ENCODE data around the gene ROCK2. TPM values are rescaled to one million over a fixed set of nuclear protein-coding genes. Genes with fewer than 3 reads are reported as not detected.
"Not testable (repeated sequence)": the region's sequence is repeated elsewhere in the genome, so short reads cannot be mapped to it uniquely, and the experiment has no call there.

ROCK2 gene
- polyA plus RNA-seq, 1 of the 3 experiments (the other 2 are of a cell fraction), result 4.2 TPM

DNA sequence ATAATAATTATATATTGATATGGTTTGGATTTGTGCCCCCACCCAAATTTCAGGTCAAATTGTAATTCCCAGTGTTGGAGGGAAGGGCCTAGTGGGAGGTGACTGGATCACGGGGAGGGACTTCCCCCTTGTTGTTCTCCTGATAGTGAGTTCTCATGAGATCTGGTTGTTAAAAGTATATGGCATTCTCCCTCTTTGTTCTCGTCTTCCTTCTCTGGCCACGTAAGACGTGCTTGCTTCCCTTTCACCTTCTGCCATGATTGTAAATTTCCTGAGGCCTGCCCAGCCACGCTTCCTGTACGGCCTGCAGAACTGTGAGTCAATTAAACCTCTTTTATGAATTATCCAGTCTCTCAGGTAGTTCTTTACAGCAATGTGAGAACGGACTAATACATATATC, 88.3 kb downstream of the ROCK2 start (continued):
- no peak for TF ChIP-seq MXI1 (IDR thresholded peaks at IDR 0.05; ENCODE audit: low read depth, low read length)

DNA sequence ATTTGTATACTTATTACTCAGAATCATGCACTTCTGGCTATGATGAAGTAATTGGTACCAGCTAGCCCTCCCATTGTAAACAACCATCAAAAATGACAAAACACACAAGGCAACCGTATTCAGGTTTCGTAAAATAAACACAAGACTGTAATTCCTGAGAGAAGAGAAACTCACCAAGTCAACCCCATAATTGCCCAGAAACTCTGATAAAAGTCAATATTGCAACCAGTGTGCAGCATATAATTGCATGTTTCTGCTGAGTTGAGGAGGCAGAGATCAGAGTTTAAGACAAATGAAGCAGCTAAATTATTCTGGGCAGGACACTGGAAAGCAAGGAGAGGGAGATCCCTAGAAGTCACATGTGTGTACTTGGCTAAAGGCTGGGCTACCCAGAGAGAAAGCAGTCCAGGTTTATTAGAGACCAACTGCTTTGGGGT, 90.3 kb downstream of the ROCK2 start:
- peaks cover 2 to 22% of the 10 kb centered on the region in 2 experiments for H3K36me3 ChIP-seq (replicated peaks in 1 of 2; ENCODE audit: control insufficient read depth in 1 of 2, insufficient read depth in 2 of 2, low read length in 1 of 2)
- no peak overlapping the region for H3K27ac ChIP-seq (ENCODE audit: low read depth in 2 of 2, low read length in 1 of 2)
- no peak overlapping the region for H3K9ac ChIP-seq
- H3K4me3 ChIP-seq (ENCODE audit: low read depth in 2 of 2, low read length in 1 of 2), result no peak overlapping the region
- TF ChIP-seq RAD21 (IDR thresholded peaks at IDR 0.05; ENCODE audit: low read length) (no peak), ELF1 (IDR thresholded peaks at IDR 0.05) (no peak), TCF12 (IDR thresholded peaks at IDR 0.05) (no peak), EZH2phosphoT487 (IDR thresholded peaks at IDR 0.05; ENCODE audit: borderline replicate concordance, low read depth) (no peak), RCOR1 (IDR thresholded peaks at IDR 0.05; ENCODE audit: low read length) (no peak), FOSL2 (IDR thresholded peaks at IDR 0.05; ENCODE audit: borderline replicate concordance, low read depth) (no peak), EP300 (IDR thresholded peaks at IDR 0.05; ENCODE audit: borderline replicate concordance in 1 of 2, low read depth in 1 of 2, low read length in 1 of 2) (no peak), TAF1 (IDR thresholded peaks at IDR 0.05; ENCODE audit: borderline replicate concordance, low read depth, low read length) (no peak), GABPA (IDR thresholded peaks at IDR 0.05; ENCODE audit: low read depth) (no peak), FOXM1 (IDR thresholded peaks at IDR 0.05; ENCODE audit: low read depth) (no peak), YY1 (IDR thresholded peaks at IDR 0.05; ENCODE audit: low read depth) (no peak)
- TF ChIP-seq, protein P1, sequence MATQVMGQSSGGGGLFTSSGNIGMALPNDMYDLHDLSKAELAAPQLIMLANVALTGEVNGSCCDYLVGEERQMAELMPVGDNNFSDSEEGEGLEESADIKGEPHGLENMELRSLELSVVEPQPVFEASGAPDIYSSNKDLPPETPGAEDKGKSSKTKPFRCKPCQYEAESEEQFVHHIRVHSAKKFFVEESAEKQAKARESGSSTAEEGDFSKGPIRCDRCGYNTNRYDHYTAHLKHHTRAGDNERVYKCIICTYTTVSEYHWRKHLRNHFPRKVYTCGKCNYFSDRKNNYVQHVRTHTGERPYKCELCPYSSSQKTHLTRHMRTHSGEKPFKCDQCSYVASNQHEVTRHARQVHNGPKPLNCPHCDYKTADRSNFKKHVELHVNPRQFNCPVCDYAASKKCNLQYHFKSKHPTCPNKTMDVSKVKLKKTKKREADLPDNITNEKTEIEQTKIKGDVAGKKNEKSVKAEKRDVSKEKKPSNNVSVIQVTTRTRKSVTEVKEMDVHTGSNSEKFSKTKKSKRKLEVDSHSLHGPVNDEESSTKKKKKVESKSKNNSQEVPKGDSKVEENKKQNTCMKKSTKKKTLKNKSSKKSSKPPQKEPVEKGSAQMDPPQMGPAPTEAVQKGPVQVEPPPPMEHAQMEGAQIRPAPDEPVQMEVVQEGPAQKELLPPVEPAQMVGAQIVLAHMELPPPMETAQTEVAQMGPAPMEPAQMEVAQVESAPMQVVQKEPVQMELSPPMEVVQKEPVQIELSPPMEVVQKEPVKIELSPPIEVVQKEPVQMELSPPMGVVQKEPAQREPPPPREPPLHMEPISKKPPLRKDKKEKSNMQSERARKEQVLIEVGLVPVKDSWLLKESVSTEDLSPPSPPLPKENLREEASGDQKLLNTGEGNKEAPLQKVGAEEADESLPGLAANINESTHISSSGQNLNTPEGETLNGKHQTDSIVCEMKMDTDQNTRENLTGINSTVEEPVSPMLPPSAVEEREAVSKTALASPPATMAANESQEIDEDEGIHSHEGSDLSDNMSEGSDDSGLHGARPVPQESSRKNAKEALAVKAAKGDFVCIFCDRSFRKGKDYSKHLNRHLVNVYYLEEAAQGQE (IDR thresholded peaks at IDR 0.05; ENCODE audit: low read depth, low read length), result no peak
- TF ChIP-seq, protein P2, sequence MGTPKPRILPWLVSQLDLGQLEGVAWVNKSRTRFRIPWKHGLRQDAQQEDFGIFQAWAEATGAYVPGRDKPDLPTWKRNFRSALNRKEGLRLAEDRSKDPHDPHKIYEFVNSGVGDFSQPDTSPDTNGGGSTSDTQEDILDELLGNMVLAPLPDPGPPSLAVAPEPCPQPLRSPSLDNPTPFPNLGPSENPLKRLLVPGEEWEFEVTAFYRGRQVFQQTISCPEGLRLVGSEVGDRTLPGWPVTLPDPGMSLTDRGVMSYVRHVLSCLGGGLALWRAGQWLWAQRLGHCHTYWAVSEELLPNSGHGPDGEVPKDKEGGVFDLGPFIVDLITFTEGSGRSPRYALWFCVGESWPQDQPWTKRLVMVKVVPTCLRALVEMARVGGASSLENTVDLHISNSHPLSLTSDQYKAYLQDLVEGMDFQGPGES (IDR thresholded peaks at IDR 0.05; ENCODE audit: low read depth, low read length), result no peak
- TF ChIP-seq, protein P3, sequence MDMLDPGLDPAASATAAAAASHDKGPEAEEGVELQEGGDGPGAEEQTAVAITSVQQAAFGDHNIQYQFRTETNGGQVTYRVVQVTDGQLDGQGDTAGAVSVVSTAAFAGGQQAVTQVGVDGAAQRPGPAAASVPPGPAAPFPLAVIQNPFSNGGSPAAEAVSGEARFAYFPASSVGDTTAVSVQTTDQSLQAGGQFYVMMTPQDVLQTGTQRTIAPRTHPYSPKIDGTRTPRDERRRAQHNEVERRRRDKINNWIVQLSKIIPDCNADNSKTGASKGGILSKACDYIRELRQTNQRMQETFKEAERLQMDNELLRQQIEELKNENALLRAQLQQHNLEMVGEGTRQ (IDR thresholded peaks at IDR 0.05; ENCODE audit: borderline replicate concordance, low read depth, low read length), result no peak
- TF ChIP-seq, protein P4, sequence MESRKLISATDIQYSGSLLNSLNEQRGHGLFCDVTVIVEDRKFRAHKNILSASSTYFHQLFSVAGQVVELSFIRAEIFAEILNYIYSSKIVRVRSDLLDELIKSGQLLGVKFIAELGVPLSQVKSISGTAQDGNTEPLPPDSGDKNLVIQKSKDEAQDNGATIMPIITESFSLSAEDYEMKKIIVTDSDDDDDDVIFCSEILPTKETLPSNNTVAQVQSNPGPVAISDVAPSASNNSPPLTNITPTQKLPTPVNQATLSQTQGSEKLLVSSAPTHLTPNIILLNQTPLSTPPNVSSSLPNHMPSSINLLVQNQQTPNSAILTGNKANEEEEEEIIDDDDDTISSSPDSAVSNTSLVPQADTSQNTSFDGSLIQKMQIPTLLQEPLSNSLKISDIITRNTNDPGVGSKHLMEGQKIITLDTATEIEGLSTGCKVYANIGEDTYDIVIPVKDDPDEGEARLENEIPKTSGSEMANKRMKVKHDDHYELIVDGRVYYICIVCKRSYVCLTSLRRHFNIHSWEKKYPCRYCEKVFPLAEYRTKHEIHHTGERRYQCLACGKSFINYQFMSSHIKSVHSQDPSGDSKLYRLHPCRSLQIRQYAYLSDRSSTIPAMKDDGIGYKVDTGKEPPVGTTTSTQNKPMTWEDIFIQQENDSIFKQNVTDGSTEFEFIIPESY (IDR thresholded peaks at IDR 0.05; ENCODE audit: borderline replicate concordance, low read depth), result no peak
- TF ChIP-seq, protein P5, sequence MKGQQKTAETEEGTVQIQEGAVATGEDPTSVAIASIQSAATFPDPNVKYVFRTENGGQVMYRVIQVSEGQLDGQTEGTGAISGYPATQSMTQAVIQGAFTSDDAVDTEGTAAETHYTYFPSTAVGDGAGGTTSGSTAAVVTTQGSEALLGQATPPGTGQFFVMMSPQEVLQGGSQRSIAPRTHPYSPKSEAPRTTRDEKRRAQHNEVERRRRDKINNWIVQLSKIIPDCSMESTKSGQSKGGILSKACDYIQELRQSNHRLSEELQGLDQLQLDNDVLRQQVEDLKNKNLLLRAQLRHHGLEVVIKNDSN (IDR thresholded peaks at IDR 0.05; ENCODE audit: borderline replicate concordance, low read depth), result no peak
- H3F3A ChIP-seq (replicated peaks; ENCODE audit: insufficient read depth), result peaks cover 4% of the 10 kb centered on the region
- H3K4me2 ChIP-seq, result no peak overlapping the region
- H2AFZ ChIP-seq (ENCODE audit: low read depth), result no peak overlapping the region
- ChIA-PET POLR2A (no interaction called here), CTCF (interaction anchor here (1.8 kb wide), 1 partner anchor 20 kb away, joined by 4 read pairs; no protein-coding TSS in a partner anchor)
- H3K27me3 ChIP-seq (ENCODE audit: insufficient read depth), result no peaks in the 10 kb centered on the region
- peaks cover 0 to 3% of the 10 kb centered on the region in 2 experiments; a peak in 1 of 4 replicates for H3K4me1 ChIP-seq (ENCODE audit: control insufficient read depth in 1 of 2, insufficient read depth in 2 of 2, low read depth in 1 of 2, low read length in 1 of 2)
- no peaks in the 10 kb centered on the region for H3K9me2 ChIP-seq
- WGBS (ENCODE audit: low lambda C conversion rate), result 58% methylated on average over 2 of the region's 2 CpGs
- peaks cover 21% of the 10 kb centered on the region for H4K20me1 ChIP-seq (ENCODE audit: insufficient read depth)
- peaks cover 55% of the 10 kb centered on the region for H3K79me2 ChIP-seq (ENCODE audit: insufficient read depth)
- no peaks in the 10 kb centered on the region for H3K9me3 ChIP-seq
- no peak for DNase-seq

DNA sequence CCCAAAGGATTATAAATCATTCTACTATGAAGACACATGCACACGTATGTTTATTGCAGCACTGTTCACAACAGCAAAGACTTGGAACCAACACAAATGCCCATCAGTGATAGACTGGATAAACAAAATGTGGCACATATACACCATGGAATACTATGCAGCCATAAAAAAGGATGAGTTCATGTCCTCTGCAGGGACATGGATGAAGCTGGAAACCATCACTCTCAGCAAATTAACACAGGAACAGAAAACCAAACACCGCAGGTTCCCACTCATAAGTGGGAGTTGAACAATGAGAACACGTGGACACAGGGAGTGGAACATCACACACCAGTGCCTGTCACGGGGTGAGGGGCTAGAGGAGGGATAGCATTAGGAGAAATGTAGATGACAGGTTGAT, 92.0 kb downstream of the ROCK2 start:
- H3F3A ChIP-seq (replicated peaks; ENCODE audit: insufficient read depth); H3K4me1 ChIP-seq (ENCODE audit: control insufficient read depth in 1 of 2, insufficient read depth in 2 of 2, low read depth in 1 of 2, low read length in 1 of 2); H3K27me3 ChIP-seq (ENCODE audit: insufficient read depth); H3K4me2 ChIP-seq; DNase-seq; H3K9me3 ChIP-seq; H3K9me2 ChIP-seq; H3K4me3 ChIP-seq (ENCODE audit: low read depth in 2 of 2, low read length in 1 of 2); POLR2A ChIA-PET; H2AFZ ChIP-seq (ENCODE audit: low read depth); H3K9ac ChIP-seq; H3K27ac ChIP-seq (ENCODE audit: low read depth in 2 of 2, low read length in 1 of 2): not testable (repeated sequence)
- Histone ChIP-seq H3K79me2 (ENCODE audit: insufficient read depth) (peaks cover 52% of the 10 kb centered on the region), H4K20me1 (ENCODE audit: insufficient read depth) (peaks cover 21% of the 10 kb centered on the region), H3K36me3 (replicated peaks in 1 of 2; ENCODE audit: control insufficient read depth in 1 of 2, insufficient read depth in 2 of 2, low read length in 1 of 2) (peaks cover 2 to 18% of the 10 kb centered on the region in 2 experiments)
- CTCF ChIA-PET, result interaction anchor here (1.5 kb wide), 1 partner anchor 160 kb away, joined by 6 read pairs; no protein-coding TSS in a partner anchor
- 94% methylated on average over 4 of the region's 4 CpGs for WGBS (ENCODE audit: low lambda C conversion rate)

All from SK-N-SH (cell line).